Measurements from ENCODE around the gene KCNJ14. TPM values are rescaled to one million over a fixed set of nuclear protein-coding genes. Genes with fewer than 3 reads are reported as not detected.
A peak's percentile ranks its signal among the peaks of the same experiment; 100 is the strongest.

Gene KCNJ14
- total RNA-seq, 6 experiments from 2014 or later = 0.22 to 0.44 (median 0.31) TPM

GRCh38 chr19:48444129-48444935, 11.0 kb upstream of the KCNJ14 start:
- 13% methylated on average over 19 of the region's 38 CpGs for WGBS (ENCODE audit: insufficient coverage, low coverage, low lambda C conversion rate, missing lambda C conversion rate)
- H3K27ac ChIP-seq = no peak overlapping the region
- peaks cover 0 to 18% (median 3%) of the 10 kb centered on the region in 4 donors for H3K36me3 ChIP-seq
- intact Hi-C loops (cut with DNase I) = no loop called here
- no peak for ATAC-seq
- no peak overlapping the region for H3K4me3 ChIP-seq
- H3K4me1 ChIP-seq = peaks cover 0 to 17% (median 8%) of the 10 kb centered on the region in 4 donors
- peaks cover 0 to 5% of the 10 kb centered on the region in 2 donors for H3K27me3 ChIP-seq
- peak in 1 of 3 donors; percentile 48 for DNase-seq
- no peaks in the 10 kb centered on the region for H3K9me3 ChIP-seq
- TF ChIP-seq CTCF (IDR thresholded peaks at IDR 0.05) = no peak
- TF ChIP-seq POLR2A (IDR thresholded peaks at IDR 0.05) = no peak

GRCh38 chr19:48444936-48445200, 10.5 kb upstream of the KCNJ14 start:
- ATAC-seq = no peak
- no peak for TF ChIP-seq CTCF (IDR thresholded peaks at IDR 0.05)
- no peak for TF ChIP-seq POLR2A (IDR thresholded peaks at IDR 0.05)
- peaks cover 0 to 19% (median 3%) of the 10 kb centered on the region in 4 donors for H3K36me3 ChIP-seq
- peaks cover 0 to 5% of the 10 kb centered on the region in 2 donors for H3K27me3 ChIP-seq
- DNase-seq = no peak
- no peaks in the 10 kb centered on the region for H3K9me3 ChIP-seq
- H3K27ac ChIP-seq = peak overlapping the region in 2 of 3 donors; percentile 72 to 87
- WGBS (ENCODE audit: insufficient coverage, low coverage, low lambda C conversion rate, missing lambda C conversion rate) = 26% methylated on average over 3 of the region's 3 CpGs
- intact Hi-C loops (cut with DNase I) = no loop called here
- H3K4me1 ChIP-seq = peaks cover 0 to 17% (median 8%) of the 10 kb centered on the region in 4 donors
- H3K4me3 ChIP-seq = peak overlapping the region in 2 of 3 donors; percentile 79 to 99

- H3K9me3 ChIP-seq = no peaks in the 10 kb centered on the region
- H3K27ac ChIP-seq = peak overlapping the region; percentile 52 to 87 (median 72)
- H3K4me3 ChIP-seq = peak overlapping the region; percentile 79 to 100 (median 99)
- ATAC-seq (peak; percentile 63 to 79 (median 71)), DNase-seq (no peak)
- H3K36me3 ChIP-seq = peaks cover 0 to 23% (median 4%) of the 10 kb centered on the region in 4 donors
- TF ChIP-seq POLR2A (IDR thresholded peaks at IDR 0.05) (no peak), CTCF (IDR thresholded peaks at IDR 0.05) (peak; percentile 38 to 60 (median 48))
- intact Hi-C loops (cut with DNase I) = no loop called here
- peaks cover 0 to 17% (median 8%) of the 10 kb centered on the region in 4 donors for H3K4me1 ChIP-seq
- H3K27me3 ChIP-seq = peaks cover 0 to 5% of the 10 kb centered on the region in 2 donors
- WGBS (ENCODE audit: insufficient coverage, low coverage, low lambda C conversion rate, missing lambda C conversion rate) = 3% methylated on average over 6 of the region's 6 CpGs
Measured at GRCh38 chr19:48445256-48445605, 10.1 kb upstream of the KCNJ14 start.

GRCh38 chr19:48445606-48446481, 9.5 kb upstream of the KCNJ14 start, which contains the start of gene GRWD1:
Gene GRWD1, plus strand, starts transcription at chr19:48445983. Its CDS starts 23 bp downstream, at chr19:48446006.
- H3K27me3 ChIP-seq = peaks cover 0 to 5% of the 10 kb centered on the region in 2 donors
- H3K9me3 ChIP-seq = no peaks in the 10 kb centered on the region
- H3K4me1 ChIP-seq = peaks cover 0 to 17% (median 8%) of the 10 kb centered on the region in 4 donors
- ATAC-seq (peak; percentile 90 to 95 (median 94)), DNase-seq (peak; percentile 90 to 95 (median 94))
- H3K27ac ChIP-seq = peak within 1 kb of the TSS; percentile 52 to 87 (median 72)
- peaks cover 0 to 29% (median 7%) of the 10 kb centered on the region in 4 donors for H3K36me3 ChIP-seq
- intact Hi-C loops (cut with DNase I) = no loop called here
- peak; percentile 52 for TF ChIP-seq POLR2A (IDR thresholded peaks at IDR 0.05)
- TF ChIP-seq CTCF (IDR thresholded peaks at IDR 0.05) = no peak
- H3K4me3 ChIP-seq = peak within 1 kb of the TSS; percentile 79 to 100 (median 99)
- WGBS (ENCODE audit: insufficient coverage, low coverage, low lambda C conversion rate, missing lambda C conversion rate) = under 1% methylated on average over 26 of the region's 61 CpGs
